ENCODE results near the gene UFSP1.
A peak's percentile ranks its signal among the peaks of the same experiment; 100 is the strongest.

Gene UFSP1

GRCh38 chr7:100894860-100895700, 5.6 kb upstream of the UFSP1 start:
- no peak for DNase-seq

DNA sequence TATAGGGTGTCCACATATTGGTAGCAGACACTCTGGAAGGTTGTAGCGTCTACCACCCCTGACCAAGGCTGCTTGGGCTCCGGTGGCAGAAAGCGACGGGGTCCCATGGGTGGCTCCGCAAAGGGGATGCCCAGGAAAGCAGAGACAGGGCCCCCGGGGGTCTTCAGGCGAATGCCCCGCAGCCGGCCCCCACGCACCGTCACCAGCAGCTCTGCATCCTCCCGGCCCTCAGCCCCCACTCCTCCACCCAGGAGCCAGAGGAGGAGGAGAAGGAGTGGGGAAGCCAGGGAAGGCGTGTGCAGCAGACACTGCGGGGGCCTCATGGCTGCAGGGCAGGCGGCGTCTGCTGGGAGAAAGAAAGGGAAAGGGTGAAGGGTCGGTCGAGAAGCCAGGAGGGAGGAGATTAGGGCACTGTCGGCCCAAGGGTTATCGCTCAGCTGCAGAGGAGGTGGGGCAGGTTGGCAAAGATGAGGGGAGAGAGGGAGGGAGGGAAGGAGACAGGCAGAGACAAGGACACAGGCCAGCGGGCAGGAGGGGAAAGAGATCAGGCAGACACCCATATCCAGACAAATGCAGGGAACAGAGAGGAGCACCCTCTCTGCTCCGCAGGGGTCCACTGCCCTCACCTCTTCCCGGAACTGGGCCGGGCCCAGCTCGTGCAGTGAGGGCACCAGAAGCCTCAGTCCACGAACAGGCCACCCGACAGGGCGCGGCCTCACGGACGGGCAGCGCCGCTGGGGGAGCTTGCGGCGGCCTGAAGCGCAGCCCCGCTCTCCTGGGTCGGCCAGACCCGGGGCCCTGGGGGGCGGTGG, 4.6 kb upstream of the UFSP1 start:
- no peak for DNase-seq

- DNase-seq: no peak
Observed at GRCh38 chr7:100893318-100893895, 3.9 kb upstream of the UFSP1 start.

DNA sequence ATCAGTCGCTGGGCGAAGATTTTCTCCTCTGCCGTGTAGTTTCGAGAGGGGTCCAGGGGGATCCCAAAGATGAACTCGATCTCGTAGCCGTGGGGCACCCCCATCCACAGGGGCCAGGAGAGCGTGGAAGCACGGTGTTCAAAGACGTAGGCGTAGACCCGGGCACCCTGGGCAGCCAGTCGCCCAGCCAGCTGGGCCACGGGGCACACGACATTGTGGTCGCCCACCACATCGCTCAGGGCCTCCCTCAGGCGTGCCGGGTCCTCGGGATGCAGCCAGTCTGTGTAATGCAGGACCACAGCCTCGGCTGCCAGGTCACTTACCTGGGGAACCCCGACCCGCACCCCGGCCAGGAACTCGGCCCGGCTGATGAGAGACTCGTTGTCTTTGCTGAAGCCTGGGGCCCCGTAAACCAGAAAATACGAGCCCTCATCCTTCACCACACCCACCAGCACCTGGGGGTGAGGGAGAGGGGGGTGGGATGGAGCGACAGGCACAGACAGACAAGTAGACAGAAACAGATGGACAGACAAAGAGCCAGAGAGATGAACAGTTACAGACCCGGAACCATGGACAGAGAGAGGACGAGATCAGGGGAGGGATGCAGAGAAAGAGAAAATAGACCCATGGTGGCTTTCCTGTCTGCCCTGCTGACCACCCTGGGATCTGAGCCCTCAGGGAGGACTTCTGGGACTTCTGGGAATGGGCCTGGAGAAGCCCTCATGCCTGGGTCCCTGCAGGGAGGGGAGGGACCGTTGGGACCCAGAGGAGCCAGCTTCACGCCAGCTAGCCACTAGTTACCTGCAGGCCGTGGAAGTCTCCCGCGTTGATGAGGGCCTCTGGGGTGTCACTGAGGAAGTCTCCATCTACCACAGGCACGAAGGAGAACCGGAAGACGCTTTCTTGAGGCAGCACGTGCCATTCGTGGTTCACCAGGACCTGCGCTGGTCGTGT, 3.1 kb upstream of the UFSP1 start:
- no peak for DNase-seq

DNA sequence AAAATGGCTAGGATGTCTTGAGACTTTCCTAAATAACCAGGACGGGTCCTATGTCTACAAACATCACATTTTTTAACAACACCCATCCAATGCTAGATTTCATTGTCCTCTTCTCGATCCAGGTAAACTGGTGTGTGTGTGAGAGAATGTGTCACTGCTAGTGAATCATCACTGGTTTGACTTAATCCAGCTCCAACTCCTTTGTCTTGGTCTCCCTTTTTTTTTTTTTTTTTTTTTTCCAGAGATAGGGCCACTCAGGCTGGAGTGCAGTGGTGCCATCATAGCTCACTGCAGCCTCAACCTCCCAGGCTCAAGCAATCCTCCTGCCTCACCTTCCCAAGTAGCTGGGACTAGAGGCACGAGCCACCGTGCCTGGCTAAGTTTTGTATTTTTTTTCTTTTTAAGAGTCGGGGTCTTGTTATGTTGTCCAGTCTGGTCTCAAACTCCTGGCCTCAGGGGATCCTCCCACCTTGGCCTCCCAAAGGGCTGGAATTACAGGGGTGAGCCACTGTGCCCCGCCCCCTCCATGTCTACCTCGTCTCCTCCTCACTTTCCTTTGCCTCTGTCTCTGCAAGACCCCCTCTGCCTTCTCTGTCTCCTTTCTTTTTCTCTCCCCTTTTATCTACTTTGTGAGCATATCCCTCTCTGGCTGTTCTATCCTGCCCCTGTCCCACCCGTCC, 2.2 kb upstream of the UFSP1 start:
- DNase-seq: no peak

GRCh38 chr7:100890653-100891567, 1.4 kb upstream of the UFSP1 start:
- DNase-seq: no peak

GRCh38 chr7:100888291-100888987, 1.1 kb downstream of the UFSP1 start:
- DNase-seq: no peak

- peak; percentile 68 for DNase-seq
Observed at GRCh38 chr7:100887516-100888290, 1.8 kb downstream of the UFSP1 start.

- DNase-seq: no peak
Observed at GRCh38 chr7:100886936-100887515, 2.5 kb downstream of the UFSP1 start.

GRCh38 chr7:100886142-100886935, 3.2 kb downstream of the UFSP1 start:
- DNase-seq: no peak

DNA sequence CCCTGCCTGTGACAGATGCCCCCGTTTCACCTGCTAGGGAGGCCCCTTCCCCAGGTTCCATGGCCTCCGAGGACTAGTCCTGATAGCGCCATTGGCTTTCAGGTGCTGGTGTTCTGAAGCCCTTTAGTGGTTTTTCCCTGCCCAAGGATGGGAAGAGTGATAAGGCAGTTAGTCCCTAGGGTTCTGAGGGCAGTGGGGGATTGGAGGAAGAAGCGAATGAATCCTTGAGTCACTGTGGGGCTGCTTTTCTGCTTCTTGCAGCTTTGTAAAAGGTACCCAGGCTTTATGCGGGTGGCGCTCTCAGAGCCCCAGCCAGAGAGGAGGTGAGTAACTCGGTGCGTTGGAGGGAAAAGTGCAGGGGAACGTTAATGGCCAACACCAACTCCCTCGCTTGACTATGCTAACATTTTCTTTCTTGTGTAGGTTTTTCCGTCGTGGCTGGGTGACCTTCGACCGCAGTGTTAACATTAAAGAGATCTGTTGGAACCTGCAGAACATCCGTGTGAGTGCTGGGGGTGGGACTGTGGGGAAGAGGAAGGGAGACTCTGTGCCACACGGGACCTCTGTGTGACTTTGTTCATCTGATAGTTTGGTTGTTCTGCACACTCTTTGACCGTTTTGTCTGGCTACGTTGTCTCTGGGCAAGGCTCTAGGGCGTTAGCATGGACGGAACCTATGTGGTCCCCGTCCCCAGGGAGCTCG, 3.9 kb downstream of the UFSP1 start:
- no peak for DNase-seq

DNA sequence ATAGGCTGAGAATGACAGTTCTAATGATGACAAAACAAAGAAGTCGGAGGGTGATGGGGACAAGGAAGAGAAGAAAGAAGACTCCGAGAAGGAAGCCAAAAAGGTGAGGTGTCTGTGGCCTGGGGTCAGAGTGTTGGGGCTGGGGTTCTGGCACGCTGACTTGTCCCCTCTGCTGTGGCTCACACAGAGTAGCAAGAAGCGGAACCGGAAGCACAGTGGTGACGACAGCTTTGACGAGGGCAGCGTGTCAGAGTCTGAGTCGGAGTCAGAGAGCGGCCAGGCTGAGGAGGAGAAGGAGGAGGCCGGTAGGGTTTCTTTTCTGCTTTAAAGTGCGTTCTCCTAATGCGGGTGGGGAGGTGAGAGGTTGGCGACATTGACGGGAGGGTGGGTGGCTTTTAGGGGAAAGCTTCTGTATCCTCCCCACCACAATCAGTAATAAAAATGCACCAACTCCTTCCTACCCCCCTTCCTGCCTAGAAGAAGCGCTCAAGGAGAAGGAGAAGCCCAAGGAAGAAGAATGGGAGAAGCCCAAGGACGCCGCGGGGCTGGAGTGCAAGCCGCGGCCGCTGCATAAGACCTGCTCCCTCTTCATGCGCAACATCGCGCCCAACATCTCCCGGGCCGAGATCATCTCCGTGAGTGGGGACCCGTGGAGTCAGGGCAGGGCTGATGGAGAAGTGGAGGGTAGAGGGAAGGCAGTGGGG, 4.6 kb downstream of the UFSP1 start:
- DNase-seq: no peak

- DNase-seq: no peak
Observed at GRCh38 chr7:100882785-100883526, 6.6 kb downstream of the UFSP1 start.

GRCh38 chr7:100882201-100882600, 7.3 kb downstream of the UFSP1 start:
- no peak for DNase-seq

DNA sequence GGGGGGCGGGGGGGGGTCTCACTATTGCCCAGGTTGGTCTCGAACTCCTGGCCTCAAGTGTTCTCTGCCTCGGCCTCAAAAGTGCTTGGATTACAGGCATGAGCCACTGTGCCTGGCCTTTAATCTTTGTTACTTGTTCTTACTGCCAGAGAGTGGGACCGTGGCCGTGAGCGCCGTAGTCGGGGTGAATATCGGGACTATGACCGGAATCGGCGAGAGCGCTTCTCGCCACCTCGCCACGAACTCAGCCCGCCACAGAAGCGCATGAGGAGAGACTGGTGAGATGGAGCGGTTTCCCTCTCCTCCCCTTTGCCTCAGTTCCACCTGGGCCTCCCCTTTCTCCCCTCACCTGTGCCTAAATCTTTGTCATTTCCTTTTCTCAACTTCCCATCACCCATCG, 8.4 kb downstream of the UFSP1 start:
- no peak for DNase-seq

DNA sequence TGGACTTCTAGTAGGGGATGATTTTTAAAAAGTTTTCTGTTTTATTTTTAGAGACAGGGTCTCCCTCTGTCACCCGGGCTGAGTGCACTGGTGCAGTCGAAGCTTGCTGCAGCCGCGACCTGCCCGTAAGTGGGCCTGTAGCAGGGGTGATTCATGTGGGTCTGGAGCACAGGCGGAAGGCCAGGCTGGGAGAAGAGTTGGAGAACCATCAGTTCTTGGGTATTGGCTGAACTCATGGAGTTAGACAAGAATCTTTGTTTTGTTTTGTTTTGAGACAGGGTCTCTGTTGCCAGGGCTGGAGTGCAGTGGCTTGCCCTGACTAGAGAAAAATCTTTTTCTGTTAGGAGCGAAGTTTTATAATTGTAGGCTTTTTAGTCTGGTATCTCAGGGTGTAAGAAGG, 8.9 kb downstream of the UFSP1 start:
- DNase-seq: no peak

All from GDM1 (cell line).